SHP77 treated with DMSO at 0.1 percent for 48 hours (cell line): ENCODE data around the gene KRTAP5-7.

Source experiments
- DNase-seq: peaks from one replicate; lab custom pipeline; 2025; lab: John Stamatoyannopoulos, UW

KRTAP5-7 gene

GRCh38 chr11:71496421-71496820 is 30.6 kb upstream of the KRTAP5-7 start:
- no peak for DNase-seq

GRCh38 chr11:71498091-71498490 is 29.0 kb upstream of the KRTAP5-7 start:
- no peak for DNase-seq

GRCh38 chr11:71499125-71499524 is 27.9 kb upstream of the KRTAP5-7 start:
- DNase-seq, result no peak

GRCh38 chr11:71499546-71499945 is 27.5 kb upstream of the KRTAP5-7 start:
- no peak for DNase-seq

- DNase-seq, result no peak
These were observed 26.5 kb upstream of the KRTAP5-7 start for GRCh38 chr11:71500601-71501021.

GRCh38 chr11:71501071-71501985 is 25.7 kb upstream of the KRTAP5-7 start:
- no peak for DNase-seq

- no peak for DNase-seq
These were observed 25.0 kb upstream of the KRTAP5-7 start for GRCh38 chr11:71502026-71502425.

GRCh38 chr11:71502871-71503435 is 24.1 kb upstream of the KRTAP5-7 start:
- no peak for DNase-seq

GRCh38 chr11:71504531-71504930 is 22.5 kb upstream of the KRTAP5-7 start:
- no peak for DNase-seq

GRCh38 chr11:71505001-71505400 is 22.1 kb upstream of the KRTAP5-7 start:
- DNase-seq, result no peak

- no peak for DNase-seq
These were observed 21.3 kb upstream of the KRTAP5-7 start for GRCh38 chr11:71505781-71506180.

GRCh38 chr11:71507102-71507501 is 20.0 kb upstream of the KRTAP5-7 start:
- DNase-seq, result no peak

GRCh38 chr11:71518506-71519471 is 8.3 kb upstream of the KRTAP5-7 start:
- no peak for DNase-seq

- no peak for DNase-seq
These were observed 7.5 kb upstream of the KRTAP5-7 start for GRCh38 chr11:71519546-71519945.

GRCh38 chr11:71525188-71525937 is 1.7 kb upstream of the KRTAP5-7 start:
- DNase-seq, result no peak

- no peak for DNase-seq
These were observed 1.1 kb upstream of the KRTAP5-7 start for GRCh38 chr11:71525938-71526495.

- no peak for DNase-seq
These were observed 626 bp downstream of the KRTAP5-7 start for GRCh38 chr11:71527576-71528210.

GRCh38 chr11:71530602-71531001 is 3.5 kb downstream of the KRTAP5-7 start:
- no peak for DNase-seq

- DNase-seq, result no peak
These were observed 5.1 kb downstream of the KRTAP5-7 start for GRCh38 chr11:71532036-71532610.
